Stimulated activated naive CD4-positive, alpha-beta T cell (primary cell): Measurements from ENCODE around the gene AFAP1L1.
A peak's percentile ranks its signal among the peaks of the same experiment; 100 is the strongest.

Experiments used
- DNase-seq, 6 experiments: peaks; one replicate each; lab custom pipeline; 2025; lab: John Stamatoyannopoulos, UW

AFAP1L1 gene

DNA sequence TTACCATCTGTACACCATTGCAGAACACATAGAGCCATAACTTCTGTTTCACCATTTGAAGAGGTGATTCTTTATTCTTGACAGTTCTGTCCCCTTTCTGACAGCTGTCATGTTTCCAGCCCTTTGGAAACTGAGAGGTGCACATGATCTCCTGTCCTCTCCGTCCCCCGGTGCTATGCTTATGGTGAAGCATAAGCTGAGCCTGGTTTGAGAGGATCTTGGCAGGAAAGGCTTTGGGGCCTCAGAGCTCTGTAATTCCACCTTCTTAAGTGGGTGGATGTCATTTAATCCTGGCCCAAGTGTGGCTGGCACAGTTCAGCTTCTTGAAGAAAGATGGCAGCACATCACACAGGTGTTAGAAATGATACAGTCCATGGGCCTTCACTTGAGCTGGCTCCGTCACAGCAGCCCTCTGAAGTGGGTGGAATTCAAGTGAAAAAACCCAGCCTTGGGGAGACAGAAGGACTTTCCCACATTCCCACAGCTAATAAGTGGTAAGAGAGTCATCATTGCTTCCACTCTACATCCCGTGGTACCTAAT lies 43.0 kb downstream of the AFAP1L1 start:
- DNase-seq: no peak

DNA sequence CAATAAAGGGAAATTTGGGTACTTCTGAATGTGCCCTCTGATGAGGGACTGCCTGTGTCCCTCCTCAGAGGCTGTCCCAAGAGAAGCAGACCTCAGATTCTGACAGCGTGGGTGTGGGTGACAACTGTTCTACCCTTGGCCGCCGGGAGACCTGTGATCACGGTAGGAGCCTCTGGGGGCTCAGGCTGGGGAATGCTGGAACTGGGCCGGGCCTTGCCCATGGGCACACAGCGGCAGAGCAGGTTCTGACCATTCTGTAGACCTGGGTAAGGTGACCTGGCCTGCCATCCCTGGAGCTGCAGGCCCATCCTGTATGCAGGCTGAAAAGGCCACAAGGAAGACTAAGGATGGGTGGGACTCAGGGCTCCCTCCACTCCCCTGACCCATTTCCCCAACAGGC lies 44.1 kb downstream of the AFAP1L1 start:
- no peak for DNase-seq

- peak in 5 of 6 experiments; percentile 6 to 62 (median 9) for DNase-seq
Measured at GRCh38 chr5:149317281-149318048, 45.8 kb downstream of the AFAP1L1 start.

- no peak for DNase-seq
Measured at GRCh38 chr5:149319174-149319573, 47.5 kb downstream of the AFAP1L1 start.

DNA sequence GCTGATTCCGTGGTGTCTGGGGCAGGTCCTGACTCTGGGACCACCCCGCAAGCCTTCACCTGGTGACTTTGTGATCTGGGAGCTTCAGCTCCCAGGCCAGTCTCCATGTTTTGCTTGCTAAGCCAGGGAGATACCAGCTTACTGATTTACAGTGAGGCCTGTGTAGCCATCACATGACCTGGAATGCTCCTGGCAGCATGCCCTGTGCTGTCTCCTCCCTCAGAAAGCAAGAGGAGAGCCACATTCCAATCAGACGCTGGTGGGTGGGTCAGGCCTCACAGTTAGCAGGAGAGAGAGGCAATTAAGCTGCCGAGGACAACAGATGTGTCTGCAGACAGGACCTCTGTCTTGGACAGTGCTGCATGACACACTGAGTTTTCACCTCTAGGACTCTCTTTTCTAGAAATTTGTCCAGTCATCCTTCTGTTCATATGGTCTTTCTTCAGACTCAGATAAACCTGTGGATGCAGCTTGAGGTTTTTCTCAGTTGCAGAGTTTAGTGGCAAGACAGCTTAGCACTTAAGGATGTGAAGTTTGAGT lies 49.2 kb downstream of the AFAP1L1 start:
- DNase-seq: no peak

- no peak for DNase-seq
Measured at GRCh38 chr5:149322518-149322917, 50.9 kb downstream of the AFAP1L1 start.

DNA sequence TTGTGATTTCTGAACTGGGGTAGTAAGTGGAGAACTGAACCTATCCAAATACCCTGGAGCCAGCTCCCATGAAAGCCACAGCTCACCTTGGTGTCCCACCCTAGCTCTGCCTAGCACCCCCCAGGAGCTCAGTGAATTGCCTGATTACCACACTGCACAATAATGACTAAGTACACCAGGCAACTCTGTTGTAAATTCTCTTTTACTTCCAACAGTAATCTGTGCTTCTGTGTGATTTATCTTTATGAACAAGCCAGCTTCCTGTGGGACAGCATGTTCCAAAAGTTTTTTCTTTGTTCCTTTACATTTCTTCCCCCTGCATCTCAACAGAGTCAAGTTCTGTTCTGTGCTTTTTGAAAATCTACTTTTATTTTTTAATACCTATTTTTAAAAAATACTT lies 51.6 kb downstream of the AFAP1L1 start:
- DNase-seq: no peak

- no peak for DNase-seq
Measured at GRCh38 chr5:149323621-149324205, 52.1 kb downstream of the AFAP1L1 start.

GRCh38 chr5:149324641-149325040 lies 53.0 kb downstream of the AFAP1L1 start:
- no peak for DNase-seq

GRCh38 chr5:149325166-149325735 lies 53.6 kb downstream of the AFAP1L1 start:
- no peak for DNase-seq

DNA sequence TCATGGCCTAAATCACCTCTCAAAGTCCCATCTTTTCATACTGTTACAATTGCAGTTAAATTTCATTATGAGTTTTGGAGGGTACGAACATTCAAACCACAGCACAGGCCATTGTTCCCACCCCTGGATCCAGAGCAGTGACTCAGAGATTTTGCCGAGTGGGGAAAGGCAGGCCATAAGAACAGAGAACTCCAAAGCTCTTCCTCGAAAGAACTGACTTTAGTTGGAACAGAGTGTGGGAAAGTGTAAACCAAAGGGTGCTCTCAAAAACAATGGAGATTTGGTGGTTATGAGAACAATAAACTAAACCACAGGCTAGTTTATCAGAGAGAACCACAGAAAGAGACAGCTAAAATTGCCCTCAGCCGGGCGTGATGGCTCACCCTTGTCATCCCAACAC lies 54.2 kb downstream of the AFAP1L1 start:
- DNase-seq: no peak

- no peak for DNase-seq
Measured at GRCh38 chr5:149326611-149327010, 55.0 kb downstream of the AFAP1L1 start.

DNA sequence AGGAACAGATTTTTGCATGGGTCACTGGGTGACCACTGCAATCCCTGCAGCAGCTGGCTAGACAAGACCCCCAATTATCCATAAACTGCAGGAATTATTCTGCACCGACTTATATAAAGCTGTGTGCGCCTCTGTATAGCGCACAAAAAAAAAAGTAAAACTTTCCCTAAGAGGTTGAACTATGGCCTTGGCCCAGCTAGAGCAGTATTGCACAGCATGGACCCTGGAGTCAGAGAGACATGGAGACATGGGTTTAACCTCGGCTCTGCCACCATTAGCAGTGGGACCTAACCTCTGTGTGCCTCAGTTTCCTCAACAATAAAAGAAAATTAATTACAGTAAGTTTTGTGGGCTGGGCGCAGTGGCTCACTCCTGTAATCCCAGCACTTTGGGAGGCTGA lies 56.5 kb downstream of the AFAP1L1 start:
- DNase-seq: no peak

- DNase-seq: no peak
Measured at GRCh38 chr5:149333711-149334443, 62.2 kb downstream of the AFAP1L1 start.

GRCh38 chr5:149337736-149338135 lies 66.1 kb downstream of the AFAP1L1 start:
- no peak for DNase-seq

- DNase-seq: no peak
Measured at GRCh38 chr5:149338364-149338763, 66.7 kb downstream of the AFAP1L1 start.

- no peak for DNase-seq
Measured at GRCh38 chr5:149340920-149341319, 69.3 kb downstream of the AFAP1L1 start.

DNA sequence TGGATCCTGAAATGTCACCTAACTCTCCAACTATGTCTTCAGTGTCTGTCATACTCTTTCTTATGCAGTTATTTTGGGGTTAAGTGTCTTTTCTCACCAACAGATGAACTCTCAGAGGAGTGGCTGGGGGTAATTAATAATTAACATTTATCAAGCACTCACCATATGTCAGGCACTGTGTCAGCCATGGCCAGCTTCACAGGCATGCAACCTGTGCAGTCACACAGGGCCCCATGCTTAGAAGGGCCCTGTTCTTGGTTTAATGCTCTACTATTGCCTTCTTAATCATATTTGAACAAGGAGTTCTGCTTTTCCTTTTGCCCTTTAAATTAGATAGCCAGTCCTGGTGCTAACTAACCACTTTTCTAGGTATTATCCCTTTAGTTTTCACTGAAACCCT lies 70.2 kb downstream of the AFAP1L1 start:
- no peak for DNase-seq

- peak in 2 of 6 experiments; percentile 21 to 34 for DNase-seq
Measured at GRCh38 chr5:149344151-149344550, 72.5 kb downstream of the AFAP1L1 start.

DNA sequence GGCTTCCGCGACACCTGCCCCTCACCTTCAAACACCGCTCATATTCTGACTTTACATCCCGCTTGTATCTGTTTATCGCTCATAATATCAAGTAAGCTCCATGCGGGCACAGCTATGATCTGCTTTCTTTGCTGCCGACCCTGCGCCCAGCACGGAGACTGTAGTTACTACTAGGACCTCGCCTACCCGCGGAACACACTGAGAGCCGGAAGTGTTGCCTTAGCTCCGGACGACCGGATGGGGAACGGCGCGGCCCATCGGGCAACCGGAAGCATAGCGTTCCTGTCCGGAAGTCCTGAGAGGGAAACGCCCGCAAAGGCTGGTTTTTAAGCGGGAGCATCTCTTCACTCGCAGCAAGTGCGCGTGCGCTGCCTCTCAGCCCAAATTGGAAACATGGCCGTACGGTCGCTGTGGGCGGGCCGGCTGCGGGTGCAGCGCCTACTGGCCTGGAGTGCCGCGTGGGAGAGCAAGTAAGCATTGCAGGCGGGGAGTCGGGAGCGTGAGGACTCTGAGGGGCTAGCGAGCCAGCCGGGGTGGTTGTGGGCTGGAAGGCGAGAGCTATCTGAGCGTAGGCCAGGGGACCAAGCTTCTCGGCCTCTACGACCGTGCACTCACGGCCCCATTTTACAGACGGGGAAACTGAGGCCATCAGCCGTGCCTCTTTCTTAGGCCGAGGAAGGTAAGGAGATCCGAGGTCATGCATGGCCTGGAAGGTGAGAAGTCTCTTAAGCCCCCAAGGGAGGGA lies 73.7 kb downstream of the AFAP1L1 start, which contains the start of gene GRPEL2:
TSS of gene GRPEL2 (plus strand) at position 353 of the 745 bp plus-strand sequence. CDS start at position 394, 41 bp downstream.
- DNase-seq: peak; percentile 67 to 83 (median 77)

DNA sequence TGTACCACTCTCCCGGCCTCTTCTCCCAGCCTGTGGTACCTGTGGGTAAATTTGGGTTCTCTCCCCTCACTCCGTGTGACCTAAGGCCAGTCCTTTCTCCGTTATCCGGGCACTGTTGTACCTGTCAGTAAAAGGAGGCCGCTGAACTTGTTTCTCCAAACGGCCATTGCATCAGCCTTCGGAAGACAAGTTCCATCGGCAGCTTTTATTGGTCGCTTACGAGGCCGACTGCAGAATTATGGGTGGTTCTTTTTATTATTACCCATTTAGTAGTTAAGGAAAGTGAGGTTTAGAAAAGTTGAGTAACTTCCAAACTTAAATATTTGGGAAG lies 74.2 kb downstream of the AFAP1L1 start:
- peak in 1 of 6 experiments; percentile 45 for DNase-seq
